HG03045 (cell line): ENCODE data around the gene CCDC197.

ENCODE experiments used
- ATAC-seq: cut with Tn5 transposase; IDR thresholded peaks from one replicate; pipeline ENCODE4 v1.9.1; 2021; ENCODE audit warnings: mild to moderate bottlenecking, moderate library complexity; ENCODE audit not compliant: unreplicated experiment

CCDC197 gene

DNA sequence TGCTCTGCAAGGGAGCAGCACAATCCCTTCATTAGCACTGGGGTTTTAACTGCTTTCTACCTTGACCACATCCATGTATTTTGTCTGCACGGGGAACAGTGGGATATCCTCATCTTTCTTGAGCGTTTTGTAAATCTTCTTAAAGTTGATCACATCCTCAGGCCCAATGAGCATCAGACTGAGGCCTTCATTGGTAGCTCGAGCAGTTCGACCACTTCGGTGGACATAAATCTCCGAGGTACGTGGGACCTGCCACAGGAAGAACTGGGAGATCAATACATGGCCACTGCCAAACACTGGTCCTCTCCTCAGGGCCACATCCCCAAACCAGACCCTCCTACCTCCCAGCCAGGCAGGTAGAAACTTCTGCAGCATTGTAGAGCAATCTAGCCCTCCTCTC is 57.8 kb downstream of the CCDC197 start:
- no peak for ATAC-seq

DNA sequence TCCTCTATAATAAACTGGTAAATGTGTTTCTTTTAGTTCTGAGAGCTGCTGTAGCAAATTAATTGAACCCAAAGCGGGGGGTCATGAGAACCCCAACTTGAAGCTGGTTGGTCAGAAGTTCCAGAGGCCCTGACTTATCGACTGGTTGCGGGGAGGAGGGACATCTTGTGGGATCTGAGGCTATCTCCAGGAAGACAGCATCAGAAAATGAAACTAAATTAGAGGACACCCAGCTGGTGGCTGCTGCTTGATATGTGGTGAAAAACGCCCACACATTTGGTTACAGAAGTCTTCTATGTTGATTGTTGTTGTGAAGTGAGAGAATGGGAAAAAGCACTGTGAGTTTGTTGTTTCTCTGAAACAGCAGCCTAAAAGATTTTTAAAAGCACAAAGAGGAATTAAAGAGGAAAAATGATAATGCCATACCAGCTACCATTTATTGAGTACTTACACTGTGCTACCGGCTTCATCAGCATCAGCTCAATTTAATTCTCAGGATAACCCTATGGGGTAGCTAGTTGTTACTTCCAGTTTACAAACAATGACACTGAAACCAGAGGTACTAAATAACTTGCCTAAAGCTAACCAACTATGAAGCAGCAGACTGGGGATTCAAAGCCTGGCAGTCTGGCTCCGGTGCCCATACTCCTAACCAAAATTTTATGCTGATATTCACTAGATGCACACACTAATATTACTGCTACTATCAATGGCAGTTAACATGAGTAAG is 59.6 kb downstream of the CCDC197 start:
- ATAC-seq, result peak; percentile 70

DNA sequence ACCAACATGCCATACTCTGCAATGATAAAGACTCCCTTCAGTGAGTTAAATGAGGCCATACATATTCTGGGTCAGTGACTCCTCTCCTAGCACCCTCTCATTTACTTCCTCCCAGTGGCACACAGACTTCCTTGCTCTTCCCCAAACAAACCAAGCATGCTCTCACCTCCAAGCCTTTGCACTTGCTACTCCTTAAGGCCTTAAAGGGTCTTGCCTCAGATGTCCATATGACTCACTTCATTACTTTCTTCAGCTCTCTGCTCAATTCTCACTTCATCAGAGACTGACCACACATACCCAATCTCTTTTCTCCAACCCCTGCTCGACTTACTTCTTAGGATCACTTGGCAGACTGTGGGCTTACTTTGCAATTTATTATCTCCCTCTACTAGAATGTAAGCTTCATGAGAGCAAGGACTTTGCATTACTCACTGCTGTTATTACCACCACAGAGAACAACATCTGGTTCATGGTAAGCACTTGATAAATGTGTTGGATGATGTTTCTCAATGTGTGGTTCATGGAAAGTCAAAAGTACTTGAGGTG is 61.1 kb downstream of the CCDC197 start:
- ATAC-seq, result no peak
